PFSK-1 (cell line): ENCODE data around the gene SPATA12.

Source experiments
- FOXP2 ChIP-seq: optimal IDR thresholded peaks from 2 replicates; pipeline ENCODE3; 2011; ENCODE audit warnings: borderline replicate concordance, control low read depth, inconsistent platforms; ENCODE audit not compliant: insufficient read depth; ENCODE audit errors: extremely low read length, extremely low read depth
- POLR2AphosphoS5 ChIP-seq: IDR thresholded peaks from 2 replicates; pipeline ENCODE4 v1.6.1; 2012; ENCODE audit warnings: low read depth, mild to moderate bottlenecking, control low read depth, low read length, moderate library complexity
- REST ChIP-seq, 2 experiments: IDR thresholded peaks; 2 replicates each; pipeline versions ENCODE4 v1.6.1 to v1.8.0; 2011 to 2012; ENCODE audit warnings: low read depth in 2 of 2, low read length in 2 of 2, control low read depth in 1 of 2, inconsistent platforms in 1 of 2, mild to moderate bottlenecking in 1 of 2, moderate library complexity in 1 of 2; ENCODE audit not compliant: insufficient read depth in 1 of 2
- SIN3A ChIP-seq: IDR thresholded peaks from 2 replicates; pipeline ENCODE4 v1.6.1; 2012; ENCODE audit warnings: mild to moderate bottlenecking, low read length, moderate library complexity, borderline replicate concordance; ENCODE audit not compliant: insufficient read depth
- TAF1 ChIP-seq: IDR thresholded peaks from 2 replicates; pipeline ENCODE4 v1.6.1; 2012; ENCODE audit warnings: low read length, control low read depth, borderline replicate concordance; ENCODE audit not compliant: insufficient read depth

Gene SPATA12

GRCh38 chr3:57017459-57017845 is 43.0 kb upstream of the SPATA12 start:
- TF ChIP-seq REST (IDR thresholded peaks at IDR 0.05; ENCODE audit: insufficient read depth in 1 of 2, low read depth in 2 of 2, low read length in 2 of 2) (no peak), TAF1 (no peak), POLR2AphosphoS5 (no peak), SIN3A (no peak)

- TF ChIP-seq TAF1 (no peak), REST (IDR thresholded peaks at IDR 0.05; ENCODE audit: insufficient read depth in 1 of 2, low read depth in 2 of 2, low read length in 2 of 2) (no peak), FOXP2 (no peak)
These were observed 42.2 kb upstream of the SPATA12 start for GRCh38 chr3:57018246-57018645.

GRCh38 chr3:57019057-57019456 is 41.4 kb upstream of the SPATA12 start:
- TF ChIP-seq SIN3A = no peak
- TF ChIP-seq POLR2AphosphoS5 = no peak
- no peak for TF ChIP-seq REST (IDR thresholded peaks at IDR 0.05; ENCODE audit: insufficient read depth in 1 of 2, low read depth in 2 of 2, low read length in 2 of 2)
- no peak for TF ChIP-seq TAF1
- TF ChIP-seq FOXP2 = no peak

- no peak for TF ChIP-seq SIN3A
- TF ChIP-seq REST (IDR thresholded peaks at IDR 0.05; ENCODE audit: insufficient read depth in 1 of 2, low read depth in 2 of 2, low read length in 2 of 2) = no peak
- no peak for TF ChIP-seq POLR2AphosphoS5
- no peak for TF ChIP-seq FOXP2
- no peak for TF ChIP-seq TAF1
These were observed 35.2 kb upstream of the SPATA12 start for GRCh38 chr3:57025237-57025636.

GRCh38 chr3:57026944-57027343 is 33.5 kb upstream of the SPATA12 start:
- no peak for TF ChIP-seq REST (IDR thresholded peaks at IDR 0.05; ENCODE audit: insufficient read depth in 1 of 2, low read depth in 2 of 2, low read length in 2 of 2)
- TF ChIP-seq FOXP2 = no peak
- TF ChIP-seq SIN3A = no peak
- no peak for TF ChIP-seq TAF1
- TF ChIP-seq POLR2AphosphoS5 = no peak
